AG04450 (cell line): Measurements from ENCODE around the gene CCRL2. TPM values are rescaled to one million over a fixed set of nuclear protein-coding genes. Genes with fewer than 3 reads are reported as not detected.
A peak's percentile ranks its signal among the peaks of the same experiment; 100 is the strongest.
"Not testable (repeated sequence)": the region's sequence is repeated elsewhere in the genome, so short reads cannot be mapped to it uniquely, and the experiment has no call there.

ENCODE experiments used
- CTCF ChIA-PET: fragments of 300-600, 350-600 bp; formaldehyde crosslinking; extraction: SDS; loops from one replicate; lab custom pipeline; 2022; ENCODE audit warnings: antibody characterized with exemption, inconsistent platforms; lab: Charles Lee
- POLR2A ChIA-PET: fragments of 350-600 bp; formaldehyde crosslinking; extraction: SDS; loops from one replicate; lab custom pipeline; 2021; ENCODE audit warnings: antibody characterized with exemption, inconsistent platforms; lab: Yijun Ruan, JAX
- DNase-seq: peaks from one replicate; pipeline ENCODE4 v3.0.0-alpha.2; 2011; ENCODE audit warnings: low read depth, low spot score
- H3K27ac ChIP-seq: one replicate; pipeline ENCODE4 v1.5.1; 2012; ENCODE audit warnings: low read depth, low read length, control low read depth
- H3K27me3 ChIP-seq: one replicate; pipeline ENCODE4 v1.6.0; 2012; ENCODE audit warnings: low read length; ENCODE audit not compliant: control insufficient read depth, insufficient read depth
- H3K4me3 ChIP-seq: 2 replicates; pipeline ENCODE4 v1.5.1; 2011; ENCODE audit warnings: mild to moderate bottlenecking, low read depth, low read length, control low read depth
- H3K9me3 ChIP-seq: 2 replicates; pipeline ENCODE4 v1.5.1; 2012; ENCODE audit warnings: low read length; ENCODE audit not compliant: control insufficient read depth, insufficient read depth
- polyA plus RNA-seq: library from polyadenylated mRNA; depleted of rRNA; stranded (reverse); fragments of >200 nt; gene quantifications from 2 replicates; pipeline ENCODE4 v1.2.3, GENCODE V29; 2011
- TF ChIP-seq, protein P1 (sequence below): IDR thresholded peaks from 2 replicates; pipeline ENCODE4 v1.5.1; 2011; ENCODE audit warnings: low read depth, low read length, control low read depth, inconsistent platforms

Gene CCRL2
- polyA plus RNA-seq, 1 experiment: 0.16 TPM

- CTCF ChIA-PET: interaction anchor here (0.7 to 1.2 kb wide), 6 partner anchors 16 to 488 kb away, joined by 3 to 5 read pairs (median 3); no protein-coding TSS in a partner anchor
- H3K9me3 ChIP-seq, H3K4me3 ChIP-seq, H3K27ac ChIP-seq, DNase-seq, POLR2A ChIA-PET, H3K27me3 ChIP-seq: not testable (repeated sequence)
- TF ChIP-seq, protein P1, sequence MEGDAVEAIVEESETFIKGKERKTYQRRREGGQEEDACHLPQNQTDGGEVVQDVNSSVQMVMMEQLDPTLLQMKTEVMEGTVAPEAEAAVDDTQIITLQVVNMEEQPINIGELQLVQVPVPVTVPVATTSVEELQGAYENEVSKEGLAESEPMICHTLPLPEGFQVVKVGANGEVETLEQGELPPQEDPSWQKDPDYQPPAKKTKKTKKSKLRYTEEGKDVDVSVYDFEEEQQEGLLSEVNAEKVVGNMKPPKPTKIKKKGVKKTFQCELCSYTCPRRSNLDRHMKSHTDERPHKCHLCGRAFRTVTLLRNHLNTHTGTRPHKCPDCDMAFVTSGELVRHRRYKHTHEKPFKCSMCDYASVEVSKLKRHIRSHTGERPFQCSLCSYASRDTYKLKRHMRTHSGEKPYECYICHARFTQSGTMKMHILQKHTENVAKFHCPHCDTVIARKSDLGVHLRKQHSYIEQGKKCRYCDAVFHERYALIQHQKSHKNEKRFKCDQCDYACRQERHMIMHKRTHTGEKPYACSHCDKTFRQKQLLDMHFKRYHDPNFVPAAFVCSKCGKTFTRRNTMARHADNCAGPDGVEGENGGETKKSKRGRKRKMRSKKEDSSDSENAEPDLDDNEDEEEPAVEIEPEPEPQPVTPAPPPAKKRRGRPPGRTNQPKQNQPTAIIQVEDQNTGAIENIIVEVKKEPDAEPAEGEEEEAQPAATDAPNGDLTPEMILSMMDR: peak; percentile 29
Observed at GRCh38 chr3:46427404-46427803, 20.3 kb downstream of the CCRL2 start.

DNA sequence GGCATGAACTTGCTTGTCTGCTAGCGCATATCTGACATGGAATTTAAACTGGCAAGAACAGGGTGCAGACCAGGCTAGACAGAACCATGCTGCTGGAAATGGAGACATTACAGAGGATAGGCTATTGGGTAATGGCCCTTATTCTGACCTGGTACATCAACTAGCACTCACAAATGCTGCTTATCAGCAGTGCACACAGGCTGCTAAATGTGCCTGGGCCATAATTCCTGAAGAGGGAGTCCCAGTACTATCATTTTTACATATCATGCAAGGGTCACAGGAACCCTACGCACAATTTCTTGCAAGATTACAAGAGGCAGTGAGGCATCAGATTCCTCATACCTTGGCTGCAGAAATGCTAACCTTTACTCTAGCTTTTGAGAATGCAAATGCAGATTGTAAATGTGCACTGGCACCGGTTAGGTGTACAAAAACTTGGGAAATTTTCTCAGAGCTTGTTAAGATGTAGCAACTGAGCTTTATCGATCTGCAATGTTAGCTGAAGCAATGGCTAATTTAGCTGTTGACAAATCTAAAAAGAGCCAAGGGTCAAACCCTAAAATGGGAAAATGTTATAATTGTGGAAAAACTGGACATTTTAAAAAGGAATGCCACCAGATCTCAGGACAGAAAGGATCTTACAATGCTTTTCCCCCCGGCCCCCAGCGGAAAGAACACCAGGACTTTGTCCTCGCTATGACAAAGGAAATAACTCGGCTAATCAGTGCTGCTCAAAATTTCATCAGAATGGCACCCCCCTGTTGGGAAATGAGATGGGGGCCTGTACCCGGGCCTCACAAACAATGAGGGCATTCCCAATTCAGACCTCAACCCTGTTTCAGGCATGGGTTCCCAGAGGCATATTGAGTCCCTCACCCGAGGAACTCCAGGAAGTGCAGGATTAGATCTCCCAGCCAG is 21.1 kb downstream of the CCRL2 start:
- DNase-seq: no peak

DNA sequence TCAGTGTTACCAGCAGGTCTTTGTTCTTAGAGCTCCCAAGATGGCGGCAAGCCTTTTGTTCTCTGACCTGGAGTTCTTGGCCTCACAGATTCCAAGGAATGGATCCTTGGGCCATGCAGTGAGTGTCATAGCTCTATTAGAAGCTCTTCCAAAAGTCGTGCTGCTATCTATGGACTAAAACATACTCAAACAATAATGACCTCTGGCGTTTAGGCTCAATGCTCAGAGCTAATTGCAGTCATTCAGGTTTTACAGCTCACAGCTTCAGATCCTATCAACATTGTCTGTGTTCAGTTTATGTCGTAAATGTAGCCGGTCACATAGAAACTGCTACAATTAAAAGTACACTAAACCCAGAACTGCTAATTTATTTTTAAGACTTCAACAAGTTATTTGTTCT is 22.2 kb downstream of the CCRL2 start:
- Histone ChIP-seq H3K27me3 (peaks cover 9% of the 10 kb centered on the region), H3K4me3 (no peak overlapping the region), H3K9me3 (no peaks in the 10 kb centered on the region; the same call in 1 of the 2 replicates), H3K27ac (no peak overlapping the region)
- CTCF ChIA-PET: no interaction called here
- POLR2A ChIA-PET: no interaction called here
- DNase-seq: no peak
- TF ChIP-seq, protein P1: no peak

More for the DNA sequence above, 21.1 kb downstream of the CCRL2 start:
- TF ChIP-seq, protein P1: no peak
- H3K4me3 ChIP-seq: no peak overlapping the region
- H3K27me3 ChIP-seq: peaks cover 7% of the 10 kb centered on the region
- no peak overlapping the region for H3K27ac ChIP-seq
- H3K9me3 ChIP-seq: no peaks in the 10 kb centered on the region; the same call in 1 of the 2 replicates
- CTCF ChIA-PET: no interaction called here
- POLR2A ChIA-PET: no interaction called here

- POLR2A ChIA-PET: no interaction called here
- Histone ChIP-seq H3K4me3 (no peak overlapping the region), H3K9me3 (no peaks in the 10 kb centered on the region; the same call in 1 of the 2 replicates), H3K27ac (no peak overlapping the region), H3K27me3 (peaks cover 11% of the 10 kb centered on the region)
- no peak for DNase-seq
- TF ChIP-seq, protein P1: no peak
- CTCF ChIA-PET: no interaction called here
Observed at GRCh38 chr3:46429671-46430070, 22.6 kb downstream of the CCRL2 start.

GRCh38 chr3:46430879-46431278 is 23.8 kb downstream of the CCRL2 start:
- H3K27me3 ChIP-seq: peaks cover 13% of the 10 kb centered on the region
- H3K9me3 ChIP-seq, H3K27ac ChIP-seq, H3K4me3 ChIP-seq, POLR2A ChIA-PET, DNase-seq, CTCF ChIA-PET: not testable (repeated sequence)

DNA sequence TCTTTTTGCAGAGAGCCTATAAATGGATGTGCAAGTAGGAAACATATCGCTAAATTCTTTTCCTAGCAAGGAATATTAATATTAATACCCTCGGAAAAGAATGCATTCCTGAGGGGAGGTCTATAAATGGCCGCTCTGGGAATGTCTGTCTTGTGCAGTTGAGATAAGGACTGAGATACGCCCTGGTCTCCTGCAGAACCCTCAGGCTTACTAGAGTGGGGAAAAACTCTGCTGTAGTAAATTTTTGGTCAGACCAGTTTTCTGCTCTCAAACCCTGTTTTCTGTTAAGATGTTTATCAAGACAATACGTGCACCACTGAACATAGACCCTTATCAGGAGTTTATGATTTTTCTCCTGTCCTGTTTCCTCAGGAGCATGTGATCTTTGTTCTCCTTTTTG is 24.8 kb downstream of the CCRL2 start:
- CTCF ChIA-PET, H3K27ac ChIP-seq, H3K9me3 ChIP-seq, H3K4me3 ChIP-seq, POLR2A ChIA-PET, DNase-seq: not testable (repeated sequence)
- H3K27me3 ChIP-seq: peaks cover 15% of the 10 kb centered on the region

GRCh38 chr3:46433118-46433517 is 26.1 kb downstream of the CCRL2 start:
- H3K4me3 ChIP-seq, POLR2A ChIA-PET, CTCF ChIA-PET, H3K27ac ChIP-seq, DNase-seq, H3K9me3 ChIP-seq: not testable (repeated sequence)
- H3K27me3 ChIP-seq: peaks cover 14% of the 10 kb centered on the region
